Measurements from ENCODE around the gene MRM3. TPM values are rescaled to one million over a fixed set of nuclear protein-coding genes. Genes with fewer than 3 reads are reported as not detected.

The MRM3 gene
- total RNA-seq, 4 donors from 2014 or later = 1.00 to 13.4 (median 12.5) TPM; not detected in 1

DNA sequence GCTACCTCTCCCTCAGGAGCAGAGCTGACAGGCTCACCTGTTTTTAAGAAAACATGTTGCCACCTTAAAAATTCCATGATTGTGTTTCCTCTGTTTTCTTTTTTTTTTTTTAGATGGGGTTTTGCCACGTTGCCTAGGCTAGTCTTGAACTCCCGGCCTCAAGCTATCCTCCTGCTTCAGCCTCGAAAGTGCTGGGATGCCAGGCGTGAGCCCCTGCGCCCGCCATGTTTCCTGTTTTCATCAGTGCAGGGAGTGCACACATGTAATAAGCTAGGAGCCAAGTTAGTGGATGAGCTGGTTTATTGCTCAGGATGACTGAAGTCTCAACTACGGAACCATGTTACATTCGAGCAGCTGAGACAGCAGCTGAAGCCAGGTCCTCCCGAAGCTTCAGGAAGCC is 13.6 kb downstream of the MRM3 start:
- H3K27ac ChIP-seq = peak overlapping the region; percentile 19 to 74 (median 65)
- H3K4me3 ChIP-seq = no peak overlapping the region
- no peaks in the 10 kb centered on the region for H3K9me3 ChIP-seq
- no peak for TF ChIP-seq POLR2AphosphoS5 (IDR thresholded peaks at IDR 0.05)
- TF ChIP-seq POLR2A (IDR thresholded peaks at IDR 0.05) = no peak
- no peak for TF ChIP-seq EP300 (IDR thresholded peaks at IDR 0.05; ENCODE audit: low read depth)
- TF ChIP-seq CTCF (IDR thresholded peaks at IDR 0.05) = no peak
- no peaks in the 10 kb centered on the region for H3K27me3 ChIP-seq
- H3K36me3 ChIP-seq = peaks cover 0 to 6% (median 3%) of the 10 kb centered on the region in 4 donors
- WGBS, 2 donors (ENCODE audit: low coverage in 1 of 2) = 79% methylated on average over 9 of the region's 9 CpGs; no CpG with 5 or more reads in 1 of the 2 donors
- in situ Hi-C loops (cut with MboI; ENCODE audit: low pct_ligation_motif_present in 1 of 4, low pct_unique_long_range_greater_than_20kb in 1 of 4, low sequenced_read_pairs in 3 of 4) = loop anchor here in 2 of 4 donors (10.0 kb wide), 1 partner anchor 189 kb away; no protein-coding TSS in a partner anchor
- intact Hi-C loops (cut with DNase I; ENCODE audit: low total_unique reads) = loop anchor here (1.0 kb wide), 1 partner anchor 186 kb away; no protein-coding TSS in a partner anchor
- peaks cover 0 to 13% (median 9%) of the 10 kb centered on the region in 4 donors for H3K4me1 ChIP-seq
- no peak for DNase-seq

DNA sequence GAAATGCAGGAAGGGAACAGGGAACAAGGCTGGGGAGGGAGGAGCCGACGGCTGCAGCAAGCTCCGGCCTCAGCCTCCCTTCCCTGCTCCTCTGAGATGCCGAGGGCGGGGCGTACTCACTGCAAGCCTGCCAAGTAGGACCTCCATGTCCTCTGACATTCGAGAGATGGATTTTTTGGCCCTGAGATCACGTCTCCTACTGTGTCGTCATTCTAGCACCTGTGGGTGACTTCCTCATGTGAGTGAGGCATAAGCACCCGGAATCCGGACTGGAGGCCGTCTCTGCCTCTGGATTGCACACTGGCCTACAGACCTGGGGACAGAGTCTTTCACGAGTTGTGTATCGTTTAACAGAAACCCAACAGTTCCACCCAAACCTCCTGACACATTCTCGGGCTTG is 14.5 kb downstream of the MRM3 start:
- intact Hi-C loops (cut with DNase I; ENCODE audit: low total_unique reads) (no loop called here), in situ Hi-C loops (cut with MboI; ENCODE audit: low pct_ligation_motif_present in 1 of 4, low pct_unique_long_range_greater_than_20kb in 1 of 4, low sequenced_read_pairs in 3 of 4) (loop anchor here in 2 of 4 donors (10.0 kb wide), 1 partner anchor 188 kb away; no protein-coding TSS in a partner anchor)
- TF ChIP-seq POLR2A (IDR thresholded peaks at IDR 0.05) (no peak), EP300 (IDR thresholded peaks at IDR 0.05; ENCODE audit: low read depth) (no peak)
- Histone ChIP-seq H3K36me3 (peaks cover 0 to 6% (median 3%) of the 10 kb centered on the region in 4 donors), H3K4me1 (peaks cover 0 to 13% (median 9%) of the 10 kb centered on the region in 4 donors), H3K4me3 (no peak overlapping the region), H3K9me3 (no peaks in the 10 kb centered on the region), H3K27me3 (no peaks in the 10 kb centered on the region), H3K27ac (peak overlapping the region in 1 of 4 donors; percentile 37)
- no peak for DNase-seq
- WGBS, 2 donors (ENCODE audit: low coverage in 1 of 2) = 85 to 100% methylated on average over 2 to 15 of the region's 15 CpGs

DNA sequence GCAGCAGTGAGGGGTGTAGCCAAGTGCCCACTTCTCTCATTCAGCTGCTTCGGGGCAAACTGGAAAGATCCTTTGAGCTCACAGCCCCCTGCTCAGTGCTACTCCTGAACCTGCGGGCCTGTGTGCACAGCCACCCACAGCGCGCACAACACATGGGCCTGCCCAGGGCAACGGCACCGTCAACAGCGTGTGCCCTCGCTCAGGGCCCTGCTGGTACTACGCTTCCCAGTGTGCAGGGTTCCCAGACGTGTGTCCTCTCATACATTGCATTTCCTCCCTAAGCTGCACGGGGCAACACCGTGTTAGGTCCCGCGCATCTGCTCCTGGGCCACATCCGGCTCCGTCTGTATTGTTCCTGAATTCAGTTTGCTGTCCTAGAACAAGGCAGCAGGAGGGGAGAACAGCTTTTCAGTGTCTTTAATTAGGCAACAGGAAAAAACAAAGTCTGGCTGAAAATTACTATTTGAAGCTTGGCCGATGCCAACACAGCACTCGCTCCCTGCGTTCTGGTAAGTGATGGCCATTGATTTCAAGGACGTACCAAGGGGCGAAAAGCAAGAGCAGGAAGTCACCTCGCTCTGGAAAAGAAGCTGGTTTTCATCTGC is 15.2 kb downstream of the MRM3 start:
- H3K27ac ChIP-seq = peak overlapping the region in 1 of 4 donors; percentile 37

DNA sequence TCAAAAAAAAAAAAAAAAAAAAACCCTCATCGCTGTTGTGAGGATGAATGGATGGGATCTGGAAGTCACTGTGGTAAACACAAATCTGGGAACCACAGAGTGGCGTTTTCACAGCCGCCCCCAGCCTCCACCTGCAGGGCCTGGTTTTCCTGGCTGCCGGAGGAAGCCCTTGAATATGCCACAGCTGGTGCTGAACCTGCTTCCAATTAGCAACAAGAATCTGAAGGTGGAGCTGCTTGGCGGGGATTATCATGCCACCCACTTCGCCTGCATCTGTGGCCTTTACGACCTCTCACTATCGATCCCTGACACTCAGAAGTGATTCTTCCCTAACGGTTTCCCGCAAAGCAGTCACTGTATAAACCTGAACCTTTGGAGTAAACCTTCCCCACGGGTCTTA is 16.1 kb downstream of the MRM3 start:
- Histone ChIP-seq H3K4me3 (no peak overlapping the region), H3K4me1 (peaks cover 0 to 13% (median 9%) of the 10 kb centered on the region in 4 donors), H3K27me3 (no peaks in the 10 kb centered on the region), H3K9me3 (no peaks in the 10 kb centered on the region), H3K27ac (no peak overlapping the region), H3K36me3 (no peaks in the 10 kb centered on the region)
- in situ Hi-C loops (cut with MboI; ENCODE audit: low pct_ligation_motif_present in 1 of 4, low pct_unique_long_range_greater_than_20kb in 1 of 4, low sequenced_read_pairs in 3 of 4) (loop anchor here in 2 of 4 donors (10.0 kb wide), 1 partner anchor 187 kb away; no protein-coding TSS in a partner anchor), intact Hi-C loops (cut with DNase I; ENCODE audit: low total_unique reads) (no loop called here)
- no peak for TF ChIP-seq CTCF (IDR thresholded peaks at IDR 0.05)
- no peak for TF ChIP-seq EP300 (IDR thresholded peaks at IDR 0.05; ENCODE audit: low read depth)
- TF ChIP-seq POLR2AphosphoS5 (IDR thresholded peaks at IDR 0.05) = no peak
- TF ChIP-seq POLR2A (IDR thresholded peaks at IDR 0.05) = no peak
- WGBS, 2 donors (ENCODE audit: low coverage in 1 of 2) = 62 to 82% methylated on average over 9 to 11 of the region's 11 CpGs
- no peak for DNase-seq

More for the DNA sequence above, 15.2 kb downstream of the MRM3 start:
- no peak for DNase-seq
- intact Hi-C loops (cut with DNase I; ENCODE audit: low total_unique reads) (no loop called here), in situ Hi-C loops (cut with MboI; ENCODE audit: low pct_ligation_motif_present in 1 of 4, low pct_unique_long_range_greater_than_20kb in 1 of 4, low sequenced_read_pairs in 3 of 4) (loop anchor here in 2 of 4 donors (10.0 kb wide), 1 partner anchor 187 kb away; no protein-coding TSS in a partner anchor)
- H3K36me3 ChIP-seq = peaks cover 0 to 4% (median 0%) of the 10 kb centered on the region in 4 donors
- no peaks in the 10 kb centered on the region for H3K27me3 ChIP-seq
- WGBS, 2 donors (ENCODE audit: low coverage in 1 of 2) = 92 to 94% methylated on average over 9 to 22 of the region's 22 CpGs
- no peaks in the 10 kb centered on the region for H3K9me3 ChIP-seq
- no peak overlapping the region for H3K4me3 ChIP-seq
- TF ChIP-seq POLR2AphosphoS5 (IDR thresholded peaks at IDR 0.05) = no peak
- no peak for TF ChIP-seq CTCF (IDR thresholded peaks at IDR 0.05)
- no peak for TF ChIP-seq POLR2A (IDR thresholded peaks at IDR 0.05)
- no peak for TF ChIP-seq EP300 (IDR thresholded peaks at IDR 0.05; ENCODE audit: low read depth)
- peaks cover 0 to 13% (median 9%) of the 10 kb centered on the region in 4 donors for H3K4me1 ChIP-seq

Measured in transverse colon (tissue), 4 donors.